Measurements from ENCODE around the gene PCDH15. TPM values are rescaled to one million over a fixed set of nuclear protein-coding genes. Genes with fewer than 3 reads are reported as not detected.
"Not testable (repeated sequence)": the region's sequence is repeated elsewhere in the genome, so short reads cannot be mapped to it uniquely, and the experiment has no call there.

The PCDH15 gene
- total RNA-seq, 1 donor: under 0.01 TPM

- no peaks in the 10 kb centered on the region for H3K4me1 ChIP-seq (ENCODE audit: insufficient read depth, low read length)
- no peaks in the 10 kb centered on the region for H3K9me3 ChIP-seq (ENCODE audit: low read depth, low read length)
- H3K4me3 ChIP-seq (ENCODE audit: low read length): no peak overlapping the region
- no peaks in the 10 kb centered on the region for H3K27me3 ChIP-seq (ENCODE audit: insufficient read depth, low read length)
These were observed 352.0 kb downstream of the PCDH15 start for GRCh38 chr10:54449056-54449455.

- Histone ChIP-seq H3K4me1 (ENCODE audit: insufficient read depth, low read length) (no peaks in the 10 kb centered on the region), H3K9me3 (ENCODE audit: low read depth, low read length) (no peaks in the 10 kb centered on the region), H3K27me3 (ENCODE audit: insufficient read depth, low read length) (no peaks in the 10 kb centered on the region), H3K4me3 (ENCODE audit: low read length) (no peak overlapping the region)
These were observed 356.9 kb downstream of the PCDH15 start for GRCh38 chr10:54444170-54444569.

- H3K9me3 ChIP-seq (ENCODE audit: low read depth, low read length): no peaks in the 10 kb centered on the region
- no peak overlapping the region for H3K4me3 ChIP-seq (ENCODE audit: low read length)
- no peaks in the 10 kb centered on the region for H3K4me1 ChIP-seq (ENCODE audit: insufficient read depth, low read length)
These were observed 359.8 kb downstream of the PCDH15 start for GRCh38 chr10:54441275-54441674.

GRCh38 chr10:54434782-54435181, 366.2 kb downstream of the PCDH15 start:
- Histone ChIP-seq H3K9me3 (ENCODE audit: low read depth, low read length) (no peaks in the 10 kb centered on the region), H3K27me3 (ENCODE audit: insufficient read depth, low read length) (no peaks in the 10 kb centered on the region), H3K4me1 (ENCODE audit: insufficient read depth, low read length) (no peaks in the 10 kb centered on the region), H3K4me3 (ENCODE audit: low read length) (no peak overlapping the region)

More at GRCh38 chr10:54441275-54441674, 359.8 kb downstream of the PCDH15 start:
- no peaks in the 10 kb centered on the region for H3K27me3 ChIP-seq (ENCODE audit: insufficient read depth, low read length)

- no peak overlapping the region for H3K4me3 ChIP-seq (ENCODE audit: low read length)
- H3K27me3 ChIP-seq (ENCODE audit: insufficient read depth, low read length): no peaks in the 10 kb centered on the region
- no peaks in the 10 kb centered on the region for H3K4me1 ChIP-seq (ENCODE audit: insufficient read depth, low read length)
- H3K9me3 ChIP-seq (ENCODE audit: low read depth, low read length): no peaks in the 10 kb centered on the region
These were observed 385.5 kb downstream of the PCDH15 start for GRCh38 chr10:54415483-54415882.

GRCh38 chr10:54402576-54402975, 398.5 kb downstream of the PCDH15 start:
- H3K27me3 ChIP-seq (ENCODE audit: insufficient read depth, low read length): no peaks in the 10 kb centered on the region
- no peak overlapping the region for H3K4me3 ChIP-seq (ENCODE audit: low read length)
- H3K9me3 ChIP-seq (ENCODE audit: low read depth, low read length): no peaks in the 10 kb centered on the region
- no peaks in the 10 kb centered on the region for H3K4me1 ChIP-seq (ENCODE audit: insufficient read depth, low read length)

GRCh38 chr10:54396031-54396430, 405.0 kb downstream of the PCDH15 start:
- Histone ChIP-seq H3K27me3 (ENCODE audit: insufficient read depth, low read length) (no peaks in the 10 kb centered on the region), H3K4me1 (ENCODE audit: insufficient read depth, low read length) (no peaks in the 10 kb centered on the region), H3K4me3 (ENCODE audit: low read length) (no peak overlapping the region), H3K9me3 (ENCODE audit: low read depth, low read length) (no peaks in the 10 kb centered on the region)

- not testable (repeated sequence) for H3K4me1 ChIP-seq (ENCODE audit: insufficient read depth, low read length); H3K4me3 ChIP-seq (ENCODE audit: low read length); H3K27me3 ChIP-seq (ENCODE audit: insufficient read depth, low read length); H3K9me3 ChIP-seq (ENCODE audit: low read depth, low read length)
These were observed 406.4 kb downstream of the PCDH15 start for GRCh38 chr10:54394598-54394997.

GRCh38 chr10:54372179-54372578, 428.9 kb downstream of the PCDH15 start:
- H3K27me3 ChIP-seq (ENCODE audit: insufficient read depth, low read length): no peaks in the 10 kb centered on the region
- H3K9me3 ChIP-seq (ENCODE audit: low read depth, low read length): no peaks in the 10 kb centered on the region
- H3K4me3 ChIP-seq (ENCODE audit: low read length): no peak overlapping the region
- H3K4me1 ChIP-seq (ENCODE audit: insufficient read depth, low read length): no peaks in the 10 kb centered on the region

- Histone ChIP-seq H3K9me3 (ENCODE audit: low read depth, low read length) (no peaks in the 10 kb centered on the region), H3K27me3 (ENCODE audit: insufficient read depth, low read length) (no peaks in the 10 kb centered on the region), H3K4me3 (ENCODE audit: low read length) (no peak overlapping the region), H3K4me1 (ENCODE audit: insufficient read depth, low read length) (no peaks in the 10 kb centered on the region)
These were observed 432.0 kb downstream of the PCDH15 start for GRCh38 chr10:54368984-54369383.

GRCh38 chr10:54363390-54363789, 437.6 kb downstream of the PCDH15 start:
- Histone ChIP-seq H3K9me3 (ENCODE audit: low read depth, low read length) (no peaks in the 10 kb centered on the region), H3K4me3 (ENCODE audit: low read length) (no peak overlapping the region), H3K27me3 (ENCODE audit: insufficient read depth, low read length) (no peaks in the 10 kb centered on the region), H3K4me1 (ENCODE audit: insufficient read depth, low read length) (no peaks in the 10 kb centered on the region)

- Histone ChIP-seq H3K4me3 (ENCODE audit: low read length) (no peak overlapping the region), H3K27me3 (ENCODE audit: insufficient read depth, low read length) (no peaks in the 10 kb centered on the region), H3K9me3 (ENCODE audit: low read depth, low read length) (no peaks in the 10 kb centered on the region), H3K4me1 (ENCODE audit: insufficient read depth, low read length) (no peaks in the 10 kb centered on the region)
These were observed 459.0 kb downstream of the PCDH15 start for GRCh38 chr10:54342058-54342457.

GRCh38 chr10:54335296-54335695, 465.7 kb downstream of the PCDH15 start:
- Histone ChIP-seq H3K9me3 (ENCODE audit: low read depth, low read length) (no peaks in the 10 kb centered on the region), H3K4me1 (ENCODE audit: insufficient read depth, low read length) (no peaks in the 10 kb centered on the region), H3K27me3 (ENCODE audit: insufficient read depth, low read length) (no peaks in the 10 kb centered on the region), H3K4me3 (ENCODE audit: low read length) (no peak overlapping the region)

GRCh38 chr10:54319341-54319740, 481.7 kb downstream of the PCDH15 start:
- no peaks in the 10 kb centered on the region for H3K27me3 ChIP-seq (ENCODE audit: insufficient read depth, low read length)
- no peaks in the 10 kb centered on the region for H3K4me1 ChIP-seq (ENCODE audit: insufficient read depth, low read length)
- H3K9me3 ChIP-seq (ENCODE audit: low read depth, low read length): no peaks in the 10 kb centered on the region
- no peak overlapping the region for H3K4me3 ChIP-seq (ENCODE audit: low read length)

- H3K27me3 ChIP-seq (ENCODE audit: insufficient read depth, low read length): no peaks in the 10 kb centered on the region
- H3K4me3 ChIP-seq (ENCODE audit: low read length): no peak overlapping the region
- H3K9me3 ChIP-seq (ENCODE audit: low read depth, low read length): no peaks in the 10 kb centered on the region
- H3K4me1 ChIP-seq (ENCODE audit: insufficient read depth, low read length): no peaks in the 10 kb centered on the region
These were observed 482.6 kb downstream of the PCDH15 start for GRCh38 chr10:54318470-54318869.

- H3K27me3 ChIP-seq (ENCODE audit: insufficient read depth, low read length): no peaks in the 10 kb centered on the region
- H3K4me3 ChIP-seq (ENCODE audit: low read length): no peak overlapping the region
- no peaks in the 10 kb centered on the region for H3K4me1 ChIP-seq (ENCODE audit: insufficient read depth, low read length)
- H3K9me3 ChIP-seq (ENCODE audit: low read depth, low read length): no peaks in the 10 kb centered on the region
These were observed 486.6 kb downstream of the PCDH15 start for GRCh38 chr10:54314430-54314829.
